T-helper 1 cell treated with Interleukin-12 subunit alpha and Interleukin-12 subunit beta and Interleukin-4 antibody, amounts not matched to agents 30 μg/mL and 1 μg/mL, for 36 hours (primary cell): ENCODE measurements around the gene LRP10.

Experiments used
- H3K27ac Mint-ChIP-seq: one replicate; pipeline ENCODE4 v1.8.0; 2021; ENCODE audit warnings: mild to moderate bottlenecking, mixed read lengths
- H3K27me3 Mint-ChIP-seq: one replicate; pipeline ENCODE4 v1.8.0; 2021; ENCODE audit warnings: low read depth, mixed read lengths
- H3K36me3 Mint-ChIP-seq: one replicate; pipeline ENCODE4 v1.8.0; 2021; ENCODE audit warnings: low read depth, mixed read lengths
- H3K4me1 Mint-ChIP-seq: one replicate; pipeline ENCODE4 v1.8.0; 2021; ENCODE audit warnings: low read depth, mixed read lengths
- H3K4me3 Mint-ChIP-seq: one replicate; pipeline ENCODE4 v1.8.0; 2021; ENCODE audit warnings: mild to moderate bottlenecking, moderate library complexity, mixed read lengths
- H3K9me3 Mint-ChIP-seq: one replicate; pipeline ENCODE4 v1.8.0; 2021; ENCODE audit warnings: mixed read lengths

LRP10 gene

DNA sequence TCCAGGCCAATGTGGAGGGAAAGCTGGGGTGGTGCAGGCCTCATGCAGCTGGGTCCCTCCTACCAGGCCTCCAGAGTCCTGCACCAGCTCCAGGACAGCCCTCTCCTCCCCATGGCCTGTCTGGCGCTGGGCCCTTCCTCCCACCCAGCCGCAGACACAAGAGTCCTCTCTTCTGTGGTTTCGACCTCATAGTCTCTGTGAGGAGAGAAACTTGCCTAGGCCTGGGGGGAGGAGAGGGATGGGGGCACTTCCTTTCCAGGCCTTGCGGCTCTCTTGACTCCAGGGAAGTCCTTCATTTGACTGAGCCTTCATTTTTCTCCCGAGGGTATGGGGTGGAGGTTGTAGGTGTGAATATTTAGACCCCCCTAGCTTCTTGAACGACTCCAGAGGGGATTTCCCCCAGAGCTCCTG, 32.9 kb upstream of the LRP10 start:
- H3K4me3 Mint-ChIP-seq: no peak overlapping the region
- peaks cover 3% of the 10 kb centered on the region for H3K4me1 Mint-ChIP-seq
- peaks cover 24% of the 10 kb centered on the region for H3K27me3 Mint-ChIP-seq
- H3K36me3 Mint-ChIP-seq: peaks cover 18% of the 10 kb centered on the region
- H3K9me3 Mint-ChIP-seq: no peaks in the 10 kb centered on the region
- H3K27ac Mint-ChIP-seq: no peak overlapping the region

DNA sequence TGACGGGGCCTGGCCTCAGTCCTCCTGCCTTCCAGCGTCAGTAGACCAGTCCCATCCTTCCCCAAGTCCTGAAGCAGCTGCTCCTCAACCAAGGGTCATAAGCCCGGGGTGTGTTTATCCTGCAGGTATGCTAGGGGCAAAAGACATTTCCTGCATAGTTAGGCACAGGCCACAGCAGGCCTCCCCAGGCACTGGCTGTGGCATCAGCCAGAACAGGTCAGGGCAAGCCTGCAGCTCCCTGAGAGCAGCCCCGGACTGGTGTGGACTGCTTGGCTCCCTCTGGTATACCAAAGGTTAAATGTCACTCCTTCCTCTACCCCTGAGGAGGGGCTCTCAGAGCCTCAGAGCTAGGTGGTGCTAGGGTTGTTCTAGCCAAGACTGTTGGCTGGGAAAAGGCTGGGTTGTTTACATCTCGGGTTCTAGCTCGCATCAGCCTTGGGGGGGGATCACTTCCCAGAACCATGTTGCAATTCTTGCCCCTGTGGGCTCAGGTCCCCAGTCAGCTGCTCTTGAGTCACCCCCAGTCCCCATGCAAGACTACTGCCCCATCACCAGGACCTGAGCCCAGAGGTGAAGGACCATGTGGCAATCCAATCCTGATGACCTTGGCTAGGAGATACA, 32.3 kb upstream of the LRP10 start:
- H3K9me3 Mint-ChIP-seq: no peaks in the 10 kb centered on the region
- H3K4me1 Mint-ChIP-seq: peaks cover 3% of the 10 kb centered on the region
- peaks cover 24% of the 10 kb centered on the region for H3K27me3 Mint-ChIP-seq
- no peak overlapping the region for H3K27ac Mint-ChIP-seq
- H3K36me3 Mint-ChIP-seq: peaks cover 17% of the 10 kb centered on the region
- no peak overlapping the region for H3K4me3 Mint-ChIP-seq

GRCh38 chr14:22841311-22841710, 30.2 kb upstream of the LRP10 start:
- peaks cover 4% of the 10 kb centered on the region for H3K36me3 Mint-ChIP-seq
- peaks cover 3% of the 10 kb centered on the region for H3K4me1 Mint-ChIP-seq
- no peak overlapping the region for H3K27ac Mint-ChIP-seq
- H3K4me3 Mint-ChIP-seq: no peak overlapping the region
- peaks cover 16% of the 10 kb centered on the region for H3K27me3 Mint-ChIP-seq
- H3K9me3 Mint-ChIP-seq: no peaks in the 10 kb centered on the region

GRCh38 chr14:22841769-22842168, 29.8 kb upstream of the LRP10 start:
- H3K27ac Mint-ChIP-seq: no peak overlapping the region
- H3K36me3 Mint-ChIP-seq: peaks cover 3% of the 10 kb centered on the region
- no peak overlapping the region for H3K4me3 Mint-ChIP-seq
- H3K27me3 Mint-ChIP-seq: peaks cover 13% of the 10 kb centered on the region
- H3K4me1 Mint-ChIP-seq: peaks cover 3% of the 10 kb centered on the region
- H3K9me3 Mint-ChIP-seq: no peaks in the 10 kb centered on the region

DNA sequence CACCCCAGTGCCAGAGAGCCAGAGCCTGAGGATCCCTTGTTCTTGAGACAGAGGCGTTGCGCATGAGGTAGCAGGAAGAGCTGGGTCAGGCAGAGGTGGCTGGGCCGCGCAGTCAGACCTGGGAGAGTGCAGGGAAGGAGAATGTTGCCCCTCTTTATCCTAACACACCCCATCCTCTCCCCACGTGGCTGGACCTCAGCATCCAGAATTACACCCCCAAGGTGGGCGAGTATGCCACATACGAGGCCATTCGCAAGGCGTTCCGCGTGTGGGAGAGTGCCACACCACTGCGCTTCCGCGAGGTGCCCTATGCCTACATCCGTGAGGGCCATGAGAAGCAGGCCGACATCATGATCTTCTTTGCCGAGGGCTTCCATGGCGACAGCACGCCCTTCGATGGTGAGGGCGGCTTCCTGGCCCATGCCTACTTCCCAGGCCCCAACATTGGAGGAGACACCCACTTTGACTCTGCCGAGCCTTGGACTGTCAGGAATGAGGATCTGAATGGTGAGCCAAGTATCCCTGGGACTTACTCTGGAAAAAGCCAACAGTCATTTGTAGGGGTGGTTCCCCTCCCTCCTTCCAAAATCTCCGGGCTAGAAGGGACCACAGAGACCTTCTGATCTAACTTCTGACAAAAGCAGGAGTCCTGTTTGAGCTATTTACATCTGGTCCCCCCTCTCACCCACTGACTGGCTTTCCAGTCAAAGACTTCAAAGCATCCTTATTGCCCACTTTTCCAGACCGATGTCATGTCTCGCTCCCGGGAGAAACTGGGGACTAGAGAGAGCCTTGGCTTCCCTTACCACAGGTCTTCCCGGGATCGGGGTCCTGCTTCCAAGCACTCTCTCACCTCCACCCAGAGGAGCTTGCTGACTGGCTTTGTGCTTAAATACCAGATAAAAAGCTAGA, 29.1 kb upstream of the LRP10 start:
- Mint-ChIP-seq H3K4me3 (no peak overlapping the region), H3K9me3 (no peaks in the 10 kb centered on the region), H3K27me3 (peaks cover 8% of the 10 kb centered on the region), H3K27ac (no peak overlapping the region), H3K4me1 (no peaks in the 10 kb centered on the region), H3K36me3 (no peaks in the 10 kb centered on the region)

DNA sequence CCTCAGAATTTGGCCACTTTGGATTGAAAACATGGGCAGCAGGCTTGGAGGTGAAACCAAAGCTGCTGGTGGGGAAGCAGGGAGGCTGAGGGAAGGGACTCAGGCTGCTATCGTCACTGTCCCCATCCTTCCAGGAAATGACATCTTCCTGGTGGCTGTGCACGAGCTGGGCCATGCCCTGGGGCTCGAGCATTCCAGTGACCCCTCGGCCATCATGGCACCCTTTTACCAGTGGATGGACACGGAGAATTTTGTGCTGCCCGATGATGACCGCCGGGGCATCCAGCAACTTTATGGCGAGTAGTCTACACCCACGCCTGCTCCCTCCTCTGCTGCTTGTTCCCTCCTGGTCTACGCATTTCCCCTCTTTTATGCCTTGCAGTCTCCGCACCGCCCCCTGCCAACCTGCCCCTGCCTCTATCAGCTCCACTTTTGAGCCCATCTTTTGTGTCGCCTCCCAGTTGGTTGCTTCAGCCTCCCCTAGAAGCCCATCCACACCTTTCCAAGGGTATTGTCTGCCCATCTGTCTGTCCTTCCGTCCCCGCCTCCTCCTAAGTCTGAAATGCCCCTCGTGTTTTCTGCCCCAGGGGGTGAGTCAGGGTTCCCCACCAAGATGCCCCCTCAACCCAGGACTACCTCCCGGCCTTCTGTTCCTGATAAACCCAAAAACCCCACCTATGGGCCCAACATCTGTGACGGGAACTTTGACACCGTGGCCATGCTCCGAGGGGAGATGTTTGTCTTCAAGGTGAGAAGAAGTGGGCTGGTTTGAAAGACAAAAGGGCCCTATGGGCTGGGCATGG, 28.2 kb upstream of the LRP10 start:
- Mint-ChIP-seq H3K4me3 (no peak overlapping the region), H3K36me3 (no peaks in the 10 kb centered on the region), H3K9me3 (no peaks in the 10 kb centered on the region), H3K27me3 (no peaks in the 10 kb centered on the region), H3K27ac (no peak overlapping the region), H3K4me1 (no peaks in the 10 kb centered on the region)

DNA sequence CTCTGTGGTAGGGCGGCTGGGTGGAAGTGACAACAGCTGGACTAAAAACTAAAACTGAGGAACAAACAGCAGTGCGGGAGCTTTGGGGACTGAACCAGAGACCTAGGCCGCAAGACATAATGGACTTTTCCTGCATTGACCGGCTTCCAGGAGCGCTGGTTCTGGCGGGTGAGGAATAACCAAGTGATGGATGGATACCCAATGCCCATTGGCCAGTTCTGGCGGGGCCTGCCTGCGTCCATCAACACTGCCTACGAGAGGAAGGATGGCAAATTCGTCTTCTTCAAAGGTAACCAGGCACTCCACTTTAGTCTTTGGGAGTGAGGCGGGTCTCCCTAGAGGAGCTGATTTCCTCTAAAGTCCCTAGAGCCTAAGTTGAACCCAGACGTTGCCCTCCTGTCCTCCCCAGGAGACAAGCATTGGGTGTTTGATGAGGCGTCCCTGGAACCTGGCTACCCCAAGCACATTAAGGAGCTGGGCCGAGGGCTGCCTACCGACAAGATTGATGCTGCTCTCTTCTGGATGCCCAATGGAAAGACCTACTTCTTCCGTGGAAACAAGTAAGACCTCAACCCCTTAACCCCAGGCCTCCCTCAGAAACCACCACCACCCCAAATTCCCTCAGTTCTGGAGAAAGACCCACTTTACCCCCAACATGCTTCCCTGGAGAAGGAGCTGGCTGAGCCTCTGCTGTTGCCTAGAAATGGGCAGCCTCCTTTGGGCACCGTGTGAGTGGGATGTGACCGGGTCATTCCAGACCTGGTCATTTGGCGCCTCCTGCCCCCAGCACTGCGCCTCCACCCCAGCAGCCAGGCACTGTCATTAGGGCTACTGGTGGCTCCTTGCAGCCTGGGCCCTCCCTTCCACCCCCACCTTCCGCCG, 27.1 kb upstream of the LRP10 start:
- Mint-ChIP-seq H3K4me3 (no peak overlapping the region), H3K27ac (no peak overlapping the region), H3K9me3 (no peaks in the 10 kb centered on the region), H3K36me3 (no peaks in the 10 kb centered on the region), H3K27me3 (peaks cover 5% of the 10 kb centered on the region), H3K4me1 (no peaks in the 10 kb centered on the region)

- H3K4me1 Mint-ChIP-seq: no peaks in the 10 kb centered on the region
- H3K9me3 Mint-ChIP-seq: no peaks in the 10 kb centered on the region
- H3K27me3 Mint-ChIP-seq: peaks cover 5% of the 10 kb centered on the region
- no peaks in the 10 kb centered on the region for H3K36me3 Mint-ChIP-seq
- H3K27ac Mint-ChIP-seq: no peak overlapping the region
- H3K4me3 Mint-ChIP-seq: no peak overlapping the region
Measured at GRCh38 chr14:22845103-22845394, 26.5 kb upstream of the LRP10 start.

DNA sequence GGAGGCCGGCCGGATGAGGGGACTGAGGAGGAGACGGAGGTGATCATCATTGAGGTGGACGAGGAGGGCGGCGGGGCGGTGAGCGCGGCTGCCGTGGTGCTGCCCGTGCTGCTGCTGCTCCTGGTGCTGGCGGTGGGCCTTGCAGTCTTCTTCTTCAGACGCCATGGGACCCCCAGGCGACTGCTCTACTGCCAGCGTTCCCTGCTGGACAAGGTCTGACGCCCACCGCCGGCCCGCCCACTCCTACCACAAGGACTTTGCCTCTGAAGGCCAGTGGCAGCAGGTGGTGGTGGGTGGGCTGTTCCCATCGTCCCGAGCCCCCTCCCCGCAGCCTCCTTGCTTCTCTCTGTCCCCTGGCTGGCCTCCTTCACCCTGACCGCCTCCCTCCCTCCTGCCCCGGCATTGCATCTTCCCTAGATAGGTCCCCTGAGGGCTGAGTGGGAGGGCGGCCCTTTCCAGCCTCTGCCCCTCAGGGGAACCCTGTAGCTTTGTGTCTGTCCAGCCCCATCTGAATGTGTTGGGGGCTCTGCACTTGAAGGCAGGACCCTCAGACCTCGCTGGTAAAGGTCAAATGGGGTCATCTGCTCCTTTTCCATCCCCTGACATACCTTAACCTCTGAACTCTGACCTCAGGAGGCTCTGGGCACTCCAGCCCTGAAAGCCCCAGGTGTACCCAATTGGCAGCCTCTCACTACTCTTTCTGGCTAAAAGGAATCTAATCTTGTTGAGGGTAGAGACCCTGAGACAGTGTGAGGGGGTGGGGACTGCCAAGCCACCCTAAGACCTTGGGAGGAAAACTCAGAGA, 25.5 kb upstream of the LRP10 start:
- no peak overlapping the region for H3K4me3 Mint-ChIP-seq
- peaks cover under 1% of the 10 kb centered on the region for H3K4me1 Mint-ChIP-seq
- H3K36me3 Mint-ChIP-seq: no peaks in the 10 kb centered on the region
- H3K9me3 Mint-ChIP-seq: no peaks in the 10 kb centered on the region
- H3K27me3 Mint-ChIP-seq: peaks cover 5% of the 10 kb centered on the region
- no peak overlapping the region for H3K27ac Mint-ChIP-seq

DNA sequence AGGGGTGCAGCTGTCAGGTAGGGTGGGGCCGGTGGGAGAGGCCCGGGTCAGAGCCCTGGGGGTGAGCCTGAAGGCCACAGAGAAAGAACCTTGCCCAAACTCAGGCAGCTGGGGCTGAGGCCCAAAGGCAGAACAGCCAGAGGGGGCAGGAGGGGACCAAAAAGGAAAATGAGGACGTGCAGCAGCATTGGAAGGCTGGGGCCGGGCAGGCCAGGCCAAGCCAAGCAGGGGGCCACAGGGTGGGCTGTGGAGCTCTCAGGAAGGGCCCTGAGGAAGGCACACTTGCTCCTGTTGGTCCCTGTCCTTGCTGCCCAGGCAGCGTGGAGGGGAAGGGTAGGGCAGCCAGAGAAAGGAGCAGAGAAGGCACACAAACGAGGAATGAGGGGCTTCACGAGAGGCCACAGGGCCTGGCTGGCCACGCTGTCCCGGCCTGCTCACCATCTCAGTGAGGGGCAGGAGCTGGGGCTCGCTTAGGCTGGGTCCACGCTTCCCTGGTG, 24.7 kb upstream of the LRP10 start:
- Mint-ChIP-seq H3K27ac (no peak overlapping the region), H3K27me3 (peaks cover 5% of the 10 kb centered on the region), H3K9me3 (no peaks in the 10 kb centered on the region), H3K36me3 (no peaks in the 10 kb centered on the region), H3K4me1 (peaks cover 9% of the 10 kb centered on the region), H3K4me3 (no peak overlapping the region)

DNA sequence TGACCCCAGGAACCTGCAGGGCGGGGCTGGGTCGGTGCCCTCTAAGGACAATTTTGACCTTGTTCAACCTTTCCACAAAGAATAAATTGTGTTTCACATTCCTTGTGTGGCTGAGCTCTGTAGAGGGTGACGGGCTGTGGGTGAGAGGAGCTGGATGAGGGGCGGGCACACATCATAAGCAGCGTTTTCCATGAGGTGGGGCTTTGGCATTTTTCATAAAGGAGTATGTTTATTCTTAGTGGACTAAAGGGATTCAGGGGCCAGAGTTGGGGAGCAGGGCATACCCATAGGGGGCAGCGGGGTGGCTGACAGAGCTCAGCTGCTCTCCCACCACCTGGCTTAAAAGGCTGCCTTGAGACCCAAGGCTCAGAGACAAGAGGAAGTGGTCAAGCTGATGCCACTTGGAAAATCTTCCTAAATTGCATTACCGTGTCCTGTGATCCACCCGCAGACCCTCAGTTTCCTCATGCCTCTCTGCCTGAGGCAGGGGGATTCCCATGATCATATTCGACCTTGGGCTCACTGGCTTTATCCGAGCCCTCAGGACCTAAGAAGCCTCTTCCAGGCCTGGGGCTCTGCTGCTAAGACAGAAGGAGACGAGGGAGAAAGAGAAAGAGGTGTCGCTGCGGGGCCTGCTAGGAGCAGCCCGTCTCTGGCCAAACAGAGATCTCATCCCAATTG, 23.7 kb upstream of the LRP10 start:
- no peak overlapping the region for H3K4me3 Mint-ChIP-seq
- no peak overlapping the region for H3K27ac Mint-ChIP-seq
- H3K9me3 Mint-ChIP-seq: no peaks in the 10 kb centered on the region
- H3K4me1 Mint-ChIP-seq: peaks cover 10% of the 10 kb centered on the region
- H3K36me3 Mint-ChIP-seq: no peaks in the 10 kb centered on the region
- H3K27me3 Mint-ChIP-seq: peaks cover 5% of the 10 kb centered on the region

DNA sequence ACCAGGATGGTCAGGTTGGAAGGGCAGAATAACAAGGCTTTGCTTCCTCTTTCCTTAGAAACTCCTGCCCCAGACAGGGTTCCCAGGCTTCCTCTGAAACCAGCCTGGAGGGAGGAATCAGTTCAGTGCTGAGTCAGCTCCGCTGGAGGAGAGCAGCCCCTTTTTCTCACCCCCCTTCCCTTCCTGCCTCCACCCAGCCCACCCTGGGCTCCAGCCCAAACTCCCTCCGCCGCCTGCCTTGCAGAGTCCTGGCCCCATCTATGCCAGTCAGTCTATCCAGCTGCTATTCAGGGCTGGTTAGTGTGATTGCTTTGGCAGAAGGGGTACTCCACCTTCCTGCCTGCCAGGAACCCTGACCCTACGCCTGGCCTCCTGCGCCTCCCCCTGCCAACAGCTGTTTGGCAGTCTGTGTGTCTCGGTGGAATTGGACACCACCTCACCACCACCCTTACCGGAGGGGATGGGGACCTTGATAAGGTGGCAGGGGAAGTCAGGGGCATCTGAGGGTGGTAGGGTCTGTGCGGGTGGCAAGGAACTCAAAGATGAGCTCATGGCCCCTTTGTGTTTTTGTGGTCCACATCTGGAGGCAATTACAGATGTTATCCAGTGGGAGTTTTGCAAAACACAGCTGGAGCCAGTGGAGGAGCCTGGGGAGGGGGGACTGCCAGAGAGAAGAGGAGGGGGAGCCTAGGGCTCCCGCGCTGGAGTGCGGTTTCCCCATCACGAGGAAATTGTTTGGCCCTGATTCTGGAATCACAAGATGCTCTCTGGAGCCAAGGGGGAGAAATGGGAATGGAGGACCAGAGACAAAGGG, 23.0 kb upstream of the LRP10 start:
- Mint-ChIP-seq H3K4me1 (peaks cover 14% of the 10 kb centered on the region), H3K4me3 (no peak overlapping the region), H3K27me3 (peaks cover 5% of the 10 kb centered on the region), H3K36me3 (no peaks in the 10 kb centered on the region), H3K27ac (no peak overlapping the region), H3K9me3 (no peaks in the 10 kb centered on the region)
